Measurements from ENCODE around the gene ZNF385A.

DNA sequence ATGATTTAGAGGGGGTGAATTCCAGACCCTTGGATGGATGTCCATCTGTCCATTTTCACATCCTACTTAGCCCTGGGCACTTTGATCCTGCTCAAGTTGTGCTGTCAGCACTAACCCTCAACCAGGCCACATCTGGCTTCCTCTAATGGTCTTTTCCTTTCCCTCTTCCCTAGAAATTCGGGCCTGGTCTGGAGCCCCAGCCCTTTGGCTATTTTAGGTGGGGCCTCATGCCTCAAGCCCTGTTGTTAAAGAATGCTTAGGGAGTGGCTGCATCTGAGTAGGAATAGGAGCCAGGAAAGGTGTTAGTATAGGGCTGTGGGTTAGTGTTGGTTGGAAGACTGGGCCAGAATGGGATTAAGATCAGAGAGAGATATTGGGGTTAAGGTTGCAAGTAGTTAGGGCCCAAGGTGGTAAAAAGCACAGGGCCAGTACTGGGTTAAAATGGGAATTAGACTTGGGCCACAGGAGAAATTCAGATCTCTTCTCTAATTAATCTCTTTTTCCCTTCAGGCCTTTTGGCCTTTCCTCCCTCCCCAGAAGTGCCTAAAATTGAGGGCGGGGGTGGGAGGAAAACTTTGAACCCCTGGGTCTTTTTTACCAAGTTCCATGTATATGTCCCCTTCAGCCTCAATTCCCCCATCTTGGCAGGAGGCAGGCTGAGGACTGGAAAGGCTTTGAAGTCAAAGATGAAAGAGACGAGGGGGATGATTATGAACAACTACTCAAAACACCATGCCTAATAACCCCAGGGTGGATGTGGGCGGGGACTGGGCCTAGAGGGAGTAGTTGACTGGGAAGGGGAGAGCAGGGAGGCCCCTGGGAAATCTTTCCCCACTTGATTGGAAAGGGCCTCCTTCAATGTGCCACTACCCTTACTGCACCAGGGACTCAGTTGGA, 4.0 kb upstream of the ZNF385A start:
- TF ChIP-seq, protein P1, sequence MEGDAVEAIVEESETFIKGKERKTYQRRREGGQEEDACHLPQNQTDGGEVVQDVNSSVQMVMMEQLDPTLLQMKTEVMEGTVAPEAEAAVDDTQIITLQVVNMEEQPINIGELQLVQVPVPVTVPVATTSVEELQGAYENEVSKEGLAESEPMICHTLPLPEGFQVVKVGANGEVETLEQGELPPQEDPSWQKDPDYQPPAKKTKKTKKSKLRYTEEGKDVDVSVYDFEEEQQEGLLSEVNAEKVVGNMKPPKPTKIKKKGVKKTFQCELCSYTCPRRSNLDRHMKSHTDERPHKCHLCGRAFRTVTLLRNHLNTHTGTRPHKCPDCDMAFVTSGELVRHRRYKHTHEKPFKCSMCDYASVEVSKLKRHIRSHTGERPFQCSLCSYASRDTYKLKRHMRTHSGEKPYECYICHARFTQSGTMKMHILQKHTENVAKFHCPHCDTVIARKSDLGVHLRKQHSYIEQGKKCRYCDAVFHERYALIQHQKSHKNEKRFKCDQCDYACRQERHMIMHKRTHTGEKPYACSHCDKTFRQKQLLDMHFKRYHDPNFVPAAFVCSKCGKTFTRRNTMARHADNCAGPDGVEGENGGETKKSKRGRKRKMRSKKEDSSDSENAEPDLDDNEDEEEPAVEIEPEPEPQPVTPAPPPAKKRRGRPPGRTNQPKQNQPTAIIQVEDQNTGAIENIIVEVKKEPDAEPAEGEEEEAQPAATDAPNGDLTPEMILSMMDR (IDR thresholded peaks at IDR 0.05), result no peak
- no peak for TF ChIP-seq POLR2A (IDR thresholded peaks at IDR 0.05)
